ENCODE measurements around the gene KMT5B. TPM values are rescaled to one million over a fixed set of nuclear protein-coding genes. Genes with fewer than 3 reads are reported as not detected.

The KMT5B gene
- total RNA-seq, 4 donors from 2014 or later = 35.1 to 75.6 (median 39.8) TPM

DNA sequence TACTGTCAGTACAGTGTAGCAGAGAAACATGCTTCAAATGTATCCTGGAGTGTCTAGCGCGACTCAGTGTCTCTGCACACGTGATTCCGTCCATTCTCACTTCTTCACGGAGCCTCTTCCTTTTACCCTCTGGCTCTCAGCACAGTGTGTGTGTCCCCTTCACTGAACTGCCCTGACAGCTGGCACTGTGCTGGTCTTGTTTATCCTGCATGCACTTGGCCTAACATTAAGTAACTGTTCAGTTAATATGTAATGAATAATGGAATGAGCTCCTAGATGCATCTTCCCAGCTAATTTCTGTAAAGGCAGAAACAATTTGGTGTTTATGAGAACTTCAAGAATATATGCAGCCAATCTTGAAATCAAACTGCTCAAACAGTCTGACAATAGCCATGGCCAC, 44.4 kb downstream of the KMT5B start:
- no peaks in the 10 kb centered on the region for H3K4me1 ChIP-seq
- peaks cover 6 to 100% of the 10 kb centered on the region in 2 donors for H3K36me3 ChIP-seq
- TF ChIP-seq POLR2AphosphoS5 (IDR thresholded peaks at IDR 0.05) (no peak), EP300 (IDR thresholded peaks at IDR 0.05) (no peak), POLR2A (IDR thresholded peaks at IDR 0.05) (no peak)
- TF ChIP-seq, protein P1, sequence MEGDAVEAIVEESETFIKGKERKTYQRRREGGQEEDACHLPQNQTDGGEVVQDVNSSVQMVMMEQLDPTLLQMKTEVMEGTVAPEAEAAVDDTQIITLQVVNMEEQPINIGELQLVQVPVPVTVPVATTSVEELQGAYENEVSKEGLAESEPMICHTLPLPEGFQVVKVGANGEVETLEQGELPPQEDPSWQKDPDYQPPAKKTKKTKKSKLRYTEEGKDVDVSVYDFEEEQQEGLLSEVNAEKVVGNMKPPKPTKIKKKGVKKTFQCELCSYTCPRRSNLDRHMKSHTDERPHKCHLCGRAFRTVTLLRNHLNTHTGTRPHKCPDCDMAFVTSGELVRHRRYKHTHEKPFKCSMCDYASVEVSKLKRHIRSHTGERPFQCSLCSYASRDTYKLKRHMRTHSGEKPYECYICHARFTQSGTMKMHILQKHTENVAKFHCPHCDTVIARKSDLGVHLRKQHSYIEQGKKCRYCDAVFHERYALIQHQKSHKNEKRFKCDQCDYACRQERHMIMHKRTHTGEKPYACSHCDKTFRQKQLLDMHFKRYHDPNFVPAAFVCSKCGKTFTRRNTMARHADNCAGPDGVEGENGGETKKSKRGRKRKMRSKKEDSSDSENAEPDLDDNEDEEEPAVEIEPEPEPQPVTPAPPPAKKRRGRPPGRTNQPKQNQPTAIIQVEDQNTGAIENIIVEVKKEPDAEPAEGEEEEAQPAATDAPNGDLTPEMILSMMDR (IDR thresholded peaks at IDR 0.05) = no peak
- H3K9me3 ChIP-seq = no peaks in the 10 kb centered on the region
- H3K4me3 ChIP-seq = no peak overlapping the region
- ATAC-seq = no peak
- no peaks in the 10 kb centered on the region for H3K27me3 ChIP-seq
- no peak overlapping the region for H3K27ac ChIP-seq
- 95 to 98% methylated on average over 5 of the region's 5 CpGs for WGBS, 2 donors (ENCODE audit: low coverage in 1 of 2)

GRCh38 chr11:68167474-68167873, 45.6 kb downstream of the KMT5B start:
- Histone ChIP-seq H3K4me1 (no peaks in the 10 kb centered on the region), H3K27ac (no peak overlapping the region), H3K9me3 (no peaks in the 10 kb centered on the region), H3K36me3 (peaks cover 6 to 100% of the 10 kb centered on the region in 2 donors), H3K27me3 (no peaks in the 10 kb centered on the region), H3K4me3 (no peak overlapping the region)
- WGBS, 2 donors (ENCODE audit: low coverage in 1 of 2) = 88 to 93% methylated on average over 4 to 5 of the region's 6 CpGs
- no peak for TF ChIP-seq EP300 (IDR thresholded peaks at IDR 0.05)
- TF ChIP-seq POLR2A (IDR thresholded peaks at IDR 0.05) = no peak
- TF ChIP-seq POLR2AphosphoS5 (IDR thresholded peaks at IDR 0.05) = no peak
- TF ChIP-seq, protein P1 (IDR thresholded peaks at IDR 0.05) = no peak
- ATAC-seq = no peak

DNA sequence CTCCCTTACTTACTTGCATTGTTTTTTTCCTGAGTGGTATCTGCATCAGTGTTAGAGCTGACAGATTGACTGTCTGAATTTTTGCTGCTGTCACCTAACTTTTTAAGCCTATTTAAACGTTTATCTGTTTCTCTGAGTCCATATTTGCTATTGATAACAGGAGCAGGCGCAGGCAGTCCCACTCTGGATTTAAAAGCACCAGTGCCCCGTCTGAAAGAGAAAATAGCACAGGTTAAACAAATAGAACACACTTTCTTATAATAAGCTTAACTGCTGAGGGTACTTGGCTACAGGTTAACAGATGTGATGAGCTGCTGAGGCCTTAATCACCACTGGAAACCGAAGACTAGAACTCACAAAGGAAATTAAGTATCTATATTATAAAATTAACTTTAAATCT, 46.1 kb downstream of the KMT5B start:
- Histone ChIP-seq H3K27ac (no peak overlapping the region), H3K27me3 (no peaks in the 10 kb centered on the region), H3K4me1 (no peaks in the 10 kb centered on the region), H3K9me3 (no peaks in the 10 kb centered on the region), H3K4me3 (no peak overlapping the region), H3K36me3 (peaks cover 6 to 100% of the 10 kb centered on the region in 2 donors)
- ATAC-seq = no peak
- TF ChIP-seq POLR2A (IDR thresholded peaks at IDR 0.05) (no peak), POLR2AphosphoS5 (IDR thresholded peaks at IDR 0.05) (no peak), EP300 (IDR thresholded peaks at IDR 0.05) (no peak)
- TF ChIP-seq, protein P1 (IDR thresholded peaks at IDR 0.05) = no peak
- WGBS, 2 donors (ENCODE audit: low coverage in 1 of 2) = 71 to 81% methylated on average over 4 of the region's 4 CpGs

- no peak overlapping the region for H3K27ac ChIP-seq
- peaks cover under 1 to 99% of the 10 kb centered on the region in 2 donors for H3K36me3 ChIP-seq
- H3K4me1 ChIP-seq = no peaks in the 10 kb centered on the region
- no peaks in the 10 kb centered on the region for H3K9me3 ChIP-seq
- no peak overlapping the region for H3K4me3 ChIP-seq
- no peak for ATAC-seq
- no peak for TF ChIP-seq EP300 (IDR thresholded peaks at IDR 0.05)
- no peak for TF ChIP-seq POLR2A (IDR thresholded peaks at IDR 0.05)
- TF ChIP-seq, protein P1 (IDR thresholded peaks at IDR 0.05) = no peak
- no peak for TF ChIP-seq POLR2AphosphoS5 (IDR thresholded peaks at IDR 0.05)
- no peaks in the 10 kb centered on the region for H3K27me3 ChIP-seq
- 71 to 86% methylated on average over 1 to 4 of the region's 4 CpGs for WGBS, 2 donors (ENCODE audit: low coverage in 1 of 2)
Observed at GRCh38 chr11:68165601-68166000, 47.5 kb downstream of the KMT5B start.

GRCh38 chr11:68164437-68164836, 48.7 kb downstream of the KMT5B start:
- Histone ChIP-seq H3K27ac (no peak overlapping the region), H3K9me3 (no peaks in the 10 kb centered on the region), H3K4me3 (no peak overlapping the region), H3K36me3 (peaks cover 0 to 92% of the 10 kb centered on the region in 2 donors), H3K4me1 (no peaks in the 10 kb centered on the region), H3K27me3 (no peaks in the 10 kb centered on the region)
- TF ChIP-seq POLR2AphosphoS5 (IDR thresholded peaks at IDR 0.05) (no peak), EP300 (IDR thresholded peaks at IDR 0.05) (no peak), POLR2A (IDR thresholded peaks at IDR 0.05) (no peak)
- TF ChIP-seq, protein P1 (IDR thresholded peaks at IDR 0.05) = no peak
- WGBS, 2 donors (ENCODE audit: low coverage in 1 of 2) = 85 to 92% methylated on average over 2 of the region's 2 CpGs
- ATAC-seq = no peak

All from gastroesophageal sphincter (tissue), 4 donors.